ENCODE results near the gene CEMIP2.

Gene CEMIP2

GRCh38 chr9:71644819-71645362 lies 123.4 kb downstream of the CEMIP2 start:
- Histone ChIP-seq H3K4me3 (ENCODE audit: severe bottlenecking) (no peak overlapping the region), H3K27ac (ENCODE audit: poor library complexity, severe bottlenecking) (no peak overlapping the region), H3K9me3 (ENCODE audit: severe bottlenecking) (no peaks in the 10 kb centered on the region), H3K4me1 (ENCODE audit: insufficient read depth, poor library complexity, severe bottlenecking) (peaks cover 17% of the 10 kb centered on the region), H3K27me3 (ENCODE audit: insufficient read depth, poor library complexity, severe bottlenecking) (no peaks in the 10 kb centered on the region), H3K36me3 (ENCODE audit: low read depth) (no peaks in the 10 kb centered on the region)
- DNase-seq (ENCODE audit: low spot score), result no peak
- ATAC-seq (ENCODE audit: low read depth), result no peak
- TF ChIP-seq CTCF (IDR thresholded peaks at IDR 0.05; ENCODE audit: poor library complexity, severe bottlenecking), result no peak

GRCh38 chr9:71643330-71643729 lies 125.0 kb downstream of the CEMIP2 start:
- H3K4me3 ChIP-seq (ENCODE audit: severe bottlenecking), result no peak overlapping the region
- H3K4me1 ChIP-seq (ENCODE audit: insufficient read depth, poor library complexity, severe bottlenecking), result peaks cover 17% of the 10 kb centered on the region
- no peak overlapping the region for H3K27ac ChIP-seq (ENCODE audit: poor library complexity, severe bottlenecking)
- H3K36me3 ChIP-seq (ENCODE audit: low read depth), result no peaks in the 10 kb centered on the region
- no peak for DNase-seq (ENCODE audit: low spot score)
- peak; percentile 55; the same call in 1 of the 3 replicates for ATAC-seq (ENCODE audit: low read depth)
- no peaks in the 10 kb centered on the region for H3K27me3 ChIP-seq (ENCODE audit: insufficient read depth, poor library complexity, severe bottlenecking)
- H3K9me3 ChIP-seq (ENCODE audit: severe bottlenecking), result no peaks in the 10 kb centered on the region
- TF ChIP-seq CTCF (IDR thresholded peaks at IDR 0.05; ENCODE audit: poor library complexity, severe bottlenecking), result no peak

- no peak overlapping the region for H3K4me3 ChIP-seq (ENCODE audit: severe bottlenecking)
- H3K27me3 ChIP-seq (ENCODE audit: insufficient read depth, poor library complexity, severe bottlenecking), result no peaks in the 10 kb centered on the region
- no peak for TF ChIP-seq CTCF (IDR thresholded peaks at IDR 0.05; ENCODE audit: poor library complexity, severe bottlenecking)
- no peaks in the 10 kb centered on the region for H3K36me3 ChIP-seq (ENCODE audit: low read depth)
- DNase-seq (ENCODE audit: low spot score), result no peak
- peaks cover 11% of the 10 kb centered on the region for H3K4me1 ChIP-seq (ENCODE audit: insufficient read depth, poor library complexity, severe bottlenecking)
- no peak overlapping the region for H3K27ac ChIP-seq (ENCODE audit: poor library complexity, severe bottlenecking)
- ATAC-seq (ENCODE audit: low read depth), result no peak
- H3K9me3 ChIP-seq (ENCODE audit: severe bottlenecking), result no peaks in the 10 kb centered on the region
Measured at GRCh38 chr9:71642056-71642455, 126.3 kb downstream of the CEMIP2 start.

GRCh38 chr9:71638627-71639026 lies 129.7 kb downstream of the CEMIP2 start:
- Histone ChIP-seq H3K4me1 (ENCODE audit: insufficient read depth, poor library complexity, severe bottlenecking) (peaks cover 8% of the 10 kb centered on the region), H3K9me3 (ENCODE audit: severe bottlenecking) (no peaks in the 10 kb centered on the region), H3K4me3 (ENCODE audit: severe bottlenecking) (no peak overlapping the region), H3K27me3 (ENCODE audit: insufficient read depth, poor library complexity, severe bottlenecking) (no peaks in the 10 kb centered on the region), H3K36me3 (ENCODE audit: low read depth) (no peaks in the 10 kb centered on the region), H3K27ac (ENCODE audit: poor library complexity, severe bottlenecking) (no peak overlapping the region)
- ATAC-seq (ENCODE audit: low read depth) (no peak), DNase-seq (ENCODE audit: low spot score) (no peak)
- no peak for TF ChIP-seq CTCF (IDR thresholded peaks at IDR 0.05; ENCODE audit: poor library complexity, severe bottlenecking)

- DNase-seq (ENCODE audit: low spot score) (no peak), ATAC-seq (ENCODE audit: low read depth) (no peak)
- Histone ChIP-seq H3K4me1 (ENCODE audit: insufficient read depth, poor library complexity, severe bottlenecking) (peaks cover under 1% of the 10 kb centered on the region), H3K9me3 (ENCODE audit: severe bottlenecking) (no peaks in the 10 kb centered on the region), H3K27me3 (ENCODE audit: insufficient read depth, poor library complexity, severe bottlenecking) (no peaks in the 10 kb centered on the region), H3K36me3 (ENCODE audit: low read depth) (no peaks in the 10 kb centered on the region), H3K27ac (ENCODE audit: poor library complexity, severe bottlenecking) (no peak overlapping the region), H3K4me3 (ENCODE audit: severe bottlenecking) (no peak overlapping the region)
- no peak for TF ChIP-seq CTCF (IDR thresholded peaks at IDR 0.05; ENCODE audit: poor library complexity, severe bottlenecking)
Measured at GRCh38 chr9:71637926-71638325, 130.4 kb downstream of the CEMIP2 start.
